ENCODE results near the gene TMCC1. TPM values are rescaled to one million over a fixed set of nuclear protein-coding genes. Genes with fewer than 3 reads are reported as not detected.

TMCC1 gene
- total and polyA plus RNA-seq, 2 experiments from 2014 or later = 12.3 to 26.9 TPM

GRCh38 chr3:129608087-129608935, 285.2 kb downstream of the TMCC1 start:
- H3K9me3 ChIP-seq (ENCODE audit: low read depth) = no peaks in the 10 kb centered on the region
- peak; percentile 39 for TF ChIP-seq CTCF (IDR thresholded peaks at IDR 0.05; ENCODE audit: low read depth, low read length)
- peak in 1 of 2 donors; percentile 74 for DNase-seq (ENCODE audit: low read depth in 1 of 2, low spot score in 1 of 2)
- H3K36me3 ChIP-seq = no peaks in the 10 kb centered on the region
- peaks cover 24% of the 10 kb centered on the region for H3K27me3 ChIP-seq
- H3K4me3 ChIP-seq = no peak overlapping the region
- no peak overlapping the region for H3K27ac ChIP-seq
- H3K4me1 ChIP-seq (ENCODE audit: low read depth) = peaks cover 16% of the 10 kb centered on the region

- no peak for DNase-seq (ENCODE audit: low read depth in 1 of 2, low spot score in 1 of 2)
- Histone ChIP-seq H3K27me3 (peaks cover 24% of the 10 kb centered on the region), H3K4me3 (no peak overlapping the region), H3K9me3 (ENCODE audit: low read depth) (no peaks in the 10 kb centered on the region), H3K36me3 (no peaks in the 10 kb centered on the region), H3K4me1 (ENCODE audit: low read depth) (peaks cover 21% of the 10 kb centered on the region), H3K27ac (no peak overlapping the region)
- TF ChIP-seq CTCF (IDR thresholded peaks at IDR 0.05; ENCODE audit: low read depth, low read length) = no peak
Measured at GRCh38 chr3:129607391-129608068, 286.0 kb downstream of the TMCC1 start.

GRCh38 chr3:129606636-129607390, 286.7 kb downstream of the TMCC1 start, which contains the start of gene PLXND1:
PLXND1 (minus strand) TSS chr3:129606676; CDS start chr3:129606639, 37 bp downstream.
- peaks cover 17% of the 10 kb centered on the region for H3K4me1 ChIP-seq (ENCODE audit: low read depth)
- no peak within 1 kb of the TSS for H3K27ac ChIP-seq
- peak; percentile 77 to 86 for DNase-seq (ENCODE audit: low read depth in 1 of 2, low spot score in 1 of 2)

GRCh38 chr3:129605922-129606635, 287.4 kb downstream of the TMCC1 start:
- no peak overlapping the region for H3K27ac ChIP-seq
- no peak for TF ChIP-seq CTCF (IDR thresholded peaks at IDR 0.05; ENCODE audit: low read depth, low read length)
- H3K27me3 ChIP-seq = peaks cover 24% of the 10 kb centered on the region
- no peaks in the 10 kb centered on the region for H3K36me3 ChIP-seq
- DNase-seq (ENCODE audit: low read depth in 1 of 2, low spot score in 1 of 2) = peak; percentile 52 to 60
- H3K4me1 ChIP-seq (ENCODE audit: low read depth) = peaks cover 16% of the 10 kb centered on the region
- H3K4me3 ChIP-seq = peak overlapping the region; percentile 34
- no peaks in the 10 kb centered on the region for H3K9me3 ChIP-seq (ENCODE audit: low read depth)

More at GRCh38 chr3:129606636-129607390, 286.7 kb downstream of the TMCC1 start, which contains the start of gene PLXND1:
- peak within 1 kb of the TSS; percentile 53 for H3K4me3 ChIP-seq
- peaks cover 24% of the 10 kb centered on the region for H3K27me3 ChIP-seq
- H3K9me3 ChIP-seq (ENCODE audit: low read depth) = no peaks in the 10 kb centered on the region
- H3K36me3 ChIP-seq = no peaks in the 10 kb centered on the region
- no peak for TF ChIP-seq CTCF (IDR thresholded peaks at IDR 0.05; ENCODE audit: low read depth, low read length)
